ENCODE measurements around the gene SLC7A1.

GRCh38 chr13:29507356-29507755 is 88.1 kb downstream of the SLC7A1 start:
- no peak for TF ChIP-seq CTCF (conservative IDR thresholded peaks at IDR 0.05; ENCODE audit: low read depth, low read length)
- TF ChIP-seq MAFK (IDR thresholded peaks at IDR 0.05; ENCODE audit: low read depth, low read length), result no peak
- TF ChIP-seq NFE2L2 (IDR thresholded peaks at IDR 0.05; ENCODE audit: low read depth, low read length), result no peak
- no peak for TF ChIP-seq CEBPB (IDR thresholded peaks at IDR 0.05; ENCODE audit: low read depth, low read length)
- TF ChIP-seq POLR2A (IDR thresholded peaks at IDR 0.05; ENCODE audit: low read depth, low read length), result no peak
- TF ChIP-seq SMC3 (IDR thresholded peaks at IDR 0.05; ENCODE audit: low read depth, low read length), result no peak
- no peak for TF ChIP-seq RFX5 (IDR thresholded peaks at IDR 0.05; ENCODE audit: low read depth, low read length)
- no peak for TF ChIP-seq BHLHE40 (IDR thresholded peaks at IDR 0.05; ENCODE audit: low read depth, low read length)
- no peak for TF ChIP-seq MAZ (IDR thresholded peaks at IDR 0.05; ENCODE audit: borderline replicate concordance, low read depth, low read length)
- no peak for TF ChIP-seq RCOR1 (IDR thresholded peaks at IDR 0.05; ENCODE audit: insufficient replicate concordance, low read length)
- no peak for TF ChIP-seq ELK1 (IDR thresholded peaks at IDR 0.05; ENCODE audit: borderline replicate concordance, low read depth, low read length)
- no peak for TF ChIP-seq RAD21 (IDR thresholded peaks at IDR 0.05; ENCODE audit: low read length)
- no peak for TF ChIP-seq USF2 (IDR thresholded peaks at IDR 0.05; ENCODE audit: low read depth, low read length)
